ENCODE results near the gene SORCS3. TPM values are rescaled to one million over a fixed set of nuclear protein-coding genes. Genes with fewer than 3 reads are reported as not detected.

The SORCS3 gene
- total and polyA plus RNA-seq, 4 donors, result 0.14 TPM; not detected in 3

- no peak overlapping the region for H3K4me3 ChIP-seq
- no peaks in the 10 kb centered on the region for H3K27me3 ChIP-seq (ENCODE audit: control insufficient read depth in 3 of 3, insufficient read depth in 3 of 3, low read length in 2 of 3)
- ATAC-seq (ENCODE audit: insufficient read depth, low FRiP score) (no peak), DNase-seq (no peak)
- no peaks in the 10 kb centered on the region for H3K9me3 ChIP-seq (ENCODE audit: control insufficient read depth in 4 of 4, insufficient read depth in 3 of 4, low read length in 3 of 4)
- 68 to 75% methylated on average over 6 of the region's 6 CpGs for WGBS, 2 donors
- TF ChIP-seq CTCF (IDR thresholded peaks at IDR 0.05; ENCODE audit: control extremely low read depth, extremely low read depth), result no peak
- no peaks in the 10 kb centered on the region for H3K4me1 ChIP-seq (ENCODE audit: control insufficient read depth in 5 of 5, insufficient read depth in 5 of 5, low read length in 5 of 5)
- no peaks in the 10 kb centered on the region for H3K36me3 ChIP-seq (ENCODE audit: control insufficient read depth in 4 of 4, insufficient read depth in 4 of 4, low read length in 4 of 4)
- no peak overlapping the region for H3K27ac ChIP-seq (ENCODE audit: low read depth in 1 of 2, low read length in 1 of 2)
- H3K9ac ChIP-seq (ENCODE audit: insufficient read depth in 1 of 2, low read length in 2 of 2), result no peak overlapping the region
Observed at GRCh38 chr10:104924101-104924795, 283.2 kb downstream of the SORCS3 start.

- no peak for ATAC-seq (ENCODE audit: insufficient read depth, low FRiP score)
Observed at GRCh38 chr10:104925232-104925851, 284.3 kb downstream of the SORCS3 start.

GRCh38 chr10:104928734-104929133 lies 287.6 kb downstream of the SORCS3 start:
- 82 to 91% methylated on average over 2 of the region's 2 CpGs for WGBS, 2 donors
- H3K27ac ChIP-seq (ENCODE audit: low read depth in 1 of 2, low read length in 1 of 2), result no peak overlapping the region
- H3K36me3 ChIP-seq (ENCODE audit: control insufficient read depth in 4 of 4, insufficient read depth in 4 of 4, low read length in 4 of 4), result no peaks in the 10 kb centered on the region
- peaks cover 0 to 3% (median 0%) of the 10 kb centered on the region in 4 donors for H3K9me3 ChIP-seq (ENCODE audit: control insufficient read depth in 4 of 4, insufficient read depth in 3 of 4, low read length in 3 of 4)
- no peaks in the 10 kb centered on the region for H3K4me1 ChIP-seq (ENCODE audit: control insufficient read depth in 5 of 5, insufficient read depth in 5 of 5, low read length in 5 of 5)
- H3K9ac ChIP-seq (ENCODE audit: insufficient read depth in 1 of 2, low read length in 2 of 2), result no peak overlapping the region
- no peak for TF ChIP-seq CTCF (IDR thresholded peaks at IDR 0.05; ENCODE audit: control extremely low read depth, extremely low read depth)
- no peak overlapping the region for H3K4me3 ChIP-seq
- ATAC-seq (ENCODE audit: insufficient read depth, low FRiP score), result no peak
- DNase-seq, result no peak
- no peaks in the 10 kb centered on the region for H3K27me3 ChIP-seq (ENCODE audit: control insufficient read depth in 3 of 3, insufficient read depth in 3 of 3, low read length in 2 of 3)

More at GRCh38 chr10:104925232-104925851, 284.3 kb downstream of the SORCS3 start:
- H3K4me3 ChIP-seq, result no peak overlapping the region
- no peaks in the 10 kb centered on the region for H3K4me1 ChIP-seq (ENCODE audit: control insufficient read depth in 5 of 5, insufficient read depth in 5 of 5, low read length in 5 of 5)
- H3K9me3 ChIP-seq (ENCODE audit: control insufficient read depth in 4 of 4, insufficient read depth in 3 of 4, low read length in 3 of 4), result peaks cover 0 to 3% (median 0%) of the 10 kb centered on the region in 4 donors
- DNase-seq, result peak in 2 of 3 donors; percentile 20 to 44
- H3K27me3 ChIP-seq (ENCODE audit: control insufficient read depth in 3 of 3, insufficient read depth in 3 of 3, low read length in 2 of 3), result no peaks in the 10 kb centered on the region
- H3K9ac ChIP-seq (ENCODE audit: insufficient read depth in 1 of 2, low read length in 2 of 2), result no peak overlapping the region
- WGBS, 2 donors, result 26 to 36% methylated on average over 3 of the region's 3 CpGs
- peak; percentile 6 for TF ChIP-seq CTCF (IDR thresholded peaks at IDR 0.05; ENCODE audit: control extremely low read depth, extremely low read depth)
- no peaks in the 10 kb centered on the region for H3K36me3 ChIP-seq (ENCODE audit: control insufficient read depth in 4 of 4, insufficient read depth in 4 of 4, low read length in 4 of 4)
- no peak overlapping the region for H3K27ac ChIP-seq (ENCODE audit: low read depth in 1 of 2, low read length in 1 of 2)

Data from lung (tissue), 12 donors.